GM10847 (cell line): ENCODE measurements around the gene PRKCB.

ENCODE experiments used
- POLR2A ChIP-seq: IDR thresholded peaks from 2 replicates; pipeline ENCODE4 v1.6.1; 2011; ENCODE audit not compliant: insufficient read length; ENCODE audit errors: extremely low read depth

Gene PRKCB

GRCh38 chr16:23902034-23902747 lies 66.4 kb downstream of the PRKCB start:
- TF ChIP-seq POLR2A = no peak

GRCh38 chr16:23902748-23903414 lies 67.1 kb downstream of the PRKCB start:
- no peak for TF ChIP-seq POLR2A

GRCh38 chr16:23905027-23905426 lies 69.2 kb downstream of the PRKCB start:
- TF ChIP-seq POLR2A = no peak

- TF ChIP-seq POLR2A = no peak
Measured at GRCh38 chr16:23907457-23907902, 71.7 kb downstream of the PRKCB start.

- TF ChIP-seq POLR2A = no peak
Measured at GRCh38 chr16:23907903-23908302, 72.1 kb downstream of the PRKCB start.

- no peak for TF ChIP-seq POLR2A
Measured at GRCh38 chr16:23908790-23909189, 73.0 kb downstream of the PRKCB start.

- TF ChIP-seq POLR2A = no peak
Measured at GRCh38 chr16:23909792-23910418, 74.1 kb downstream of the PRKCB start.

- TF ChIP-seq POLR2A = no peak
Measured at GRCh38 chr16:23914946-23915530, 79.3 kb downstream of the PRKCB start.

GRCh38 chr16:23917621-23918020 lies 81.8 kb downstream of the PRKCB start:
- TF ChIP-seq POLR2A = no peak

GRCh38 chr16:23920446-23920845 lies 84.7 kb downstream of the PRKCB start:
- TF ChIP-seq POLR2A = no peak

- no peak for TF ChIP-seq POLR2A
Measured at GRCh38 chr16:23920899-23921298, 85.1 kb downstream of the PRKCB start.

GRCh38 chr16:23922406-23922805 lies 86.6 kb downstream of the PRKCB start:
- no peak for TF ChIP-seq POLR2A

GRCh38 chr16:23924128-23924527 lies 88.3 kb downstream of the PRKCB start:
- no peak for TF ChIP-seq POLR2A

GRCh38 chr16:23927796-23928195 lies 92.0 kb downstream of the PRKCB start:
- TF ChIP-seq POLR2A = no peak

- no peak for TF ChIP-seq POLR2A
Measured at GRCh38 chr16:23929237-23929636, 93.5 kb downstream of the PRKCB start.

- no peak for TF ChIP-seq POLR2A
Measured at GRCh38 chr16:23929856-23930255, 94.1 kb downstream of the PRKCB start.
